ENCODE data around the gene CDH19.
"Not testable (repeated sequence)": the region's sequence is repeated elsewhere in the genome, so short reads cannot be mapped to it uniquely, and the experiment has no call there.

CDH19 gene

DNA sequence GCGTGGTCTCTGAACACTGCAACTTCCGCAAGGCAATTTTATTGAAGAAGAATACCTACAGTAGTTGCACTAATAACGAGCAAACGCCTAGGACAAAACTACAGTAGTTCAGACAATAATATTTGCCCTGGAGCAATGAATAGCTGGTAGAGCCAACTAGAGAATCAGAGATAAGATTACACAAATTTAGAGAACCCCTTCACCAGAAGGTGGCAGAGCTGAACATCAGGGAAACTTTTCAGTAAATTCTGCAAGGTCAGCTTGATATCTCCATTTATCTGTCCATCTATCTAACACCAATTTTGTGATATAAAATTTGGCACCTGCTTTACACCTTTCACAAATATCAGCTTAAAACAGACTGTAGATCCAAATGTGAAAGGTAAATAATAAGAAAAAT, 43.8 kb downstream of the CDH19 start:
- no peak for DNase-seq

GRCh38 chr18:66558773-66559172, 45.1 kb downstream of the CDH19 start:
- DNase-seq, result no peak

DNA sequence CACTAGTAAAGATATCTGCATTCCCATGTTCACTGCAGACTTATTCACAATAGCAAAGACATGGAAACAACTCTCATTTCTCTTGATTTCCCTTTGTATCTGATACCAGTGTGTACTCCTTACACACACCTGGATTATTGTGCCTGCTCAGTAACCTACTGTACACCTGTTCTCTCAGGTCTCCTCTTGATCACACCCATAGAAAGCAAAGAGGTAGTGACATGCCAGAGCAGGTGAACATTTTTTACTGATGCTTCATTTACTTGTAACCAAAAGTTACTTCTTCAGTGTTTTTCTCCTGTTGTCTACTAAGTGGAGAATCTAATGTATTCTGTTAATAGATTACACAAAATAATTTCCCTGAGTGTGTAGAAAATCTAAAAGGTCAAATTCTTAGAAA, 46.8 kb downstream of the CDH19 start:
- no peak for DNase-seq

DNA sequence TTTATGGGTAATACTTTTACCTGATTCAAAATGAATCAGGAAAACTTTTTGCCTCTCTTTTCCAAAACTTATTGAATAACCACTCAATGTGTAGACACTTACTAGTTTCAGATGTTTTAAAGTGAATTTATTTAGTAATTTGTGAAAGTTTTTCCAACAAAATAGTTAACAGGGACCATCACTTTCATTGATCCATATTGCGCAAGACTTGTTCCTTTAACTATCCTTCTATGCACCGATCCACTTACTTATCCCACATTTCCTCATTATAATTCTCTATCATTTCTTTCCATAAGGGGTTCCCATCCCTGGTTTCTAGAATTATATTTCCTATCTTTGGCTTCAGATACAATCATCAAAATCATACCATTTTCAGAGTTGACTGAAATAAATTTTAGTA, 48.3 kb downstream of the CDH19 start:
- DNase-seq, result no peak

DNA sequence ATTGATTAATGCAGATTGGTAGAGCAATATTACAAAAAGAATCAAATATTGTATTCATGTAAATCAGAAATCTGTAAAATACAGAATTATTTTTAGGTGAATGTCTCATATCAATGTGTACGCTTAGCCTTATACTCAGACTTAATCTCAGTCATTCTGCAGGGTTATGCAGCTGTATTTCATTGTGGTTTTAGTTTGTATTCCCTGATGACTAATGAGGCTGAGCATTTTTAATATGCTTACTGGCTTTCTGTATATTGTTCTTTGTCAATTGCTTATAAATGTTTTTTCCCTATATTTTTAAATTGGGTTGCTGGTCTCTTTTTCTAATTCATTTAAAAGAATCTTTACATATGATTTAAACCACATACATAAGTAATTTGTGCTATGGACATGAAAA, 50.1 kb downstream of the CDH19 start:
- DNase-seq, result no peak

DNA sequence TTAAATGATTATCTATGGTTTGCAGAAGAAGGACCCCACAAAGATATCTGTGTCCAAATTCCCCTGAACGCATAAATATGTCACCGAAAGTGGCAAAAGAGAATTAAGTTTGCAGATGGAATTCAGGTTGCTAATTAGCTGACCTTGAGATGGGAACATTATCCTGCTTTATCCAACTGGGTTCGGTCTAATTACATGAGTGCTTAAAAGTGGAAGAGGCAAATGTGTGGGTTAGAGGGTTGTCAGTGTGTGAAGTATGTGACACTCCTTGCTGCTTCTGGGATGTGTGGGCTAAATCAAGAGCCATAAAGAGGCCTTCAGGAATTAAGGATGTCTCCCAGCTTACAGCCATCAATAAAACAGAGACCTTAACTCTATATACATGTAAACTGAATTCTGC, 53.5 kb downstream of the CDH19 start:
- DNase-seq, result no peak

DNA sequence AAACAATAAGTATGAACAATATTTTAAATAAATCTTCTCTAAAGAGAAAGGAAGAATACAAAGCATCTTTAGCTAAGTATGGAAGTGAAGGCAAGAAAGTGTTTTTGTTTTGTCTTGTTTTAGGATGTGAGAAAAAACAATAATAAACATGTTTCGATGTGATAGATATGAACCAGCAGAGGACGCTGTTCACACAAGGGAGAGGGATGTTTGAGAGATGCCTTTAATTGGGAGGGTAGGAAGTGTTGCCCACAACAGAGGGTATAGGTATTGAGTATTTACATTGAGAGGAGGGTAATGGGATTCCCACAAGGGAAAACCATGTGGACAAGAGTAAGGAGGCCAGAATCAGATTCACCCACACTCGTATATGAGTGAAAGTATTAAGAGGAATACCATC, 55.1 kb downstream of the CDH19 start:
- no peak for DNase-seq

GRCh38 chr18:66534110-66534509, 69.8 kb downstream of the CDH19 start:
- DNase-seq, result no peak

GRCh38 chr18:66533693-66534092, 70.2 kb downstream of the CDH19 start:
- DNase-seq, result no peak

DNA sequence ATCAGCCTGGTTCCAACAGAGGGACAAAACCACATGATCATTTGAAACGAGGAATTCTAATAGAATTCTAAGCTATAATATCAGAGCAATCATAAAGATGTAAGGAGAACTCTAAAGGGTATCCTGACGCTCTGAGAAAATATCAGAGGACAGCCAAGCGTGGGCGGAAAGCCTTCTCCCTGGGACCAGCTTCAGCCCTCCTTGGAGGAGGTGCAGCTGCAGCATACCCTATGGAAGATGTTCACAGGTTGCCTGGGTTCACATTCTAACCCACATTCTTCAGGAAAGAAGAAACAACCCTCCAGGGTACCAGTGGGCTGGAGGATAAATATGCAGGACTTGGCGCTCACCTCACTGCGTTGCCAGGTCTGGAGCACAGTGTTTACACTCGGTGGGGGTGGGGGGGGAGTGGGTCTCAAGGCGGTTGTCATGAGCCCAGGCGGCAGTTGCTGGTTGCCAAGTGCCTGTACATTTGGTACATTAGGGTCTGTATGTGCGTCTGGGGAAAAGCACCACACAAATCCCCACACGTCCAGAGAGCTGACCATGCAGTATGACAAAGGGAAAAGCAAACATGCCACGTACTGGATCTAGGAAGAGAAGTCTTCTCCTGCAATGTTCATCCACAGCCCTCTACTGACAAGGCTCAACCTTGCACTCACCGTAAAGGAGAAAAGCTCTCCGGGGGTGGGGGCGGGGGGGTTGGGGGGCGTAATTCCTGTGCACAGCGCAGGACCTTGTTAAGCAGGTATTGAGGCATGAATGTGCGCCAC, 80.5 kb downstream of the CDH19 start:
- no peak for DNase-seq

DNA sequence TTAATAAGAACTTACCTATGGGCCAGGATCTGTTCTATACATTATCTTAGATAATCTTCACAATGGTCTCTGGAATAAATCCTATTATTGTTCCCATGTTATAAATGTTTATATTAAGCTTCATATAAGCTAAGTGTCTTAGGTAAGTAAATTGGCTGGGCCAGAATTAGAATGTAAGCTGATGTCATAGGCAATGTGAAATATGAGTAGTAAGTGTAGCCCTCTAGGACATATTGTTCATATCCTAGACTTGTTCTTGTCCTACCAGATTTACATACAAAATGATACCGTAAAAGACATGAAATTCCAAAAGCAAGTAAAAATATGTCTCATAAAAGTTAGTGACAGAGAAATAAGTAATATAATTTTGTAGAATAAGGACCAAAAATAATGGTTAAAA, 89.9 kb downstream of the CDH19 start:
- no peak for DNase-seq

GRCh38 chr18:66511792-66512191, 92.1 kb downstream of the CDH19 start:
- no peak for DNase-seq

- no peak for DNase-seq
These were observed 92.6 kb downstream of the CDH19 start for GRCh38 chr18:66511289-66511688.

- no peak for DNase-seq
These were observed 93.4 kb downstream of the CDH19 start for GRCh38 chr18:66510357-66511045.

GRCh38 chr18:66508937-66509336, 95.0 kb downstream of the CDH19 start:
- DNase-seq, result no peak

DNA sequence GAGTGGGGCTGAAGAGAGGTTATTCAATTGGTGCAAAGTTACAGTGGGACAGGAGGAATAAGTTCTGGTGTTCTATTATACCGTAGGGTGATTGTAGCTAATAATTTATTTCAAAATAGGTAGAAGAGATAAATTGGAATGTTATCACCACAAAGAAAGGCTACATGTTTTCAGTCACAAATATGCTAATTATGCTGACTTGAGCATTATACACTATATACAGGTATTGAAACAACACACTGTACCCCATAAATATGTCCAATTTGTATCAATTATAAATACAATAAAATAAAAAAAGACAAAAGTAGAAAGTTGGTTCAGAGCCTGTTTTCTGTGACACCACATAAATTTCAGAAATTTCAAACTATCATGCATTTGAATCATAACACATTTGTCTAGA, 97.7 kb downstream of the CDH19 start:
- DNase-seq, result no peak

GRCh38 chr18:66497351-66497750, 106.5 kb downstream of the CDH19 start:
- no peak for DNase-seq

DNA sequence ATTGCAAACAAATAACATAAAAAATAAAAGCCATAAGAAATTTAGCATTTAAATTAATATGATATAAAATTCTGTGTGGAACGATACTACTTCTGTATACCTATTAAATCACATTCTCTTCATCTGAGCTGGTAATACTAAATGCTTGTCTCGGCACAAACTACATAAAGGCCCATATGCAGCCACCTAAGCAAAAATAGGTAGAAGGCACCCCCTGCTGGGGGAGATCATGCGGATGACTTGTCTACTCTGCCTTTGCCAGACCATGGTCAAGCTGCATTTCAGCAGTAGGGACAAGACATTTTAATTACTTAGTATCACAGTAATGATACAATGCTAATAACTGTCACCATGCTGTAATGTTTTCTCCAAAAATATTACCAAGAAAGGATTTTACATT, 108.0 kb downstream of the CDH19 start:
- DNase-seq, result no peak

- no peak for DNase-seq
These were observed 130.0 kb downstream of the CDH19 start for GRCh38 chr18:66473882-66474281.

DNA sequence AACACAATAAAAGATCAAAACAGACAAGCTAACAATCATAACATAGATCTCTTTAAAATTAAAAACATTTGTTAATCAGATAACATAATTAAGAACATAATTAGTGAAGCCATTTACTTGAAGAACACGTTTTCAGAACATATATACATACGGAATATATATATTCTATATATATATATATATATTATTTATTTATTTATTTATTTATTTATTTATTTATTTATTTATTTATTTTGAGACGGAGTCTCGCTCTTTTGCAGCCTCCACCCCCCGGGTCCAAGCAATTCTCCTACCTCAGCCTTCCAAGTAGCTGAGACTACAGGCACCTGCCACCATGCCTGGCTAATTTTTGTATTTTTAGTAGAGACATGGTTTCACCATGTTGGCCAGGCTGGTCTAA, 137.7 kb downstream of the CDH19 start:
- DNase-seq, result not testable (repeated sequence)

DNA sequence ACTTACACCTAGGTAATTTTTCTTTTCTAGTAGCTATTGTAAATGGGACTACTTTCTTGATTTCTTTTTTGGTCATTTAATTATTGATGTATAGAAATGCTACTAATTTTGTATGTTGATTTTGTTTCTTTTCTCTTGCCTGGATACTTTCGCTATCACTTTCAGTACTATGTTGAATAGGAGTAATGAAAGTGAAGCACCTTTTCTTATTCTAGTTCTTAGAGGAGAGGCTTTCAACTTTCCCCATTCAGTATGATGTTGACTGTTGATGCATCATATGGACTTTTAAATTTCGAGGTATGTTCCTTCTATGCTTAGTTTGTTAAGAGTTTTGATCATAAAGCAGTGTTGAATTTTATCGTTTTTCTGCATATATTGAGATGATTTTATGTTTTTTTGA, 142.5 kb downstream of the CDH19 start:
- no peak for DNase-seq

DNA sequence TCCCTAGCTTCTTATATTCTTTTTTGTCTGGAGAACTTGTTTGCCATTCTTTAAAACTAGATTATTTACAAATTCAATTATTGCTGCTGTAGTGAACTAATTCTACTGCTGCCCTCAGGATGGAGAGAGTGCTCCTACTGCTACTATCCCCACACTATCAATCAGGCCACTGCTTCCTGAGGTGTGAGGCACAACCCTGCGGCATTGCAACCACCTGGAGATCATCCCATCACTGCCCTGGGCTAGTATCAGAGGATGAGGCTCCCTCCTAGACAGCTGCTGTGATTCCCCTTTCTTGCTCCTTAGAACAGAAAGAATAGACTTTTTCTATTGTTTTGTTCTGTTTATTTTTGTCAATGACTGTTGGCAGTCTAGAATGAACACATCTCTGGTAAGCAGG, 146.6 kb downstream of the CDH19 start:
- no peak for DNase-seq

All from GOT3 (cell line).